IPS-18c (cell line): ENCODE data around the gene MATN4.

Source experiments
- H3K4me3 ChIP-seq: 2 replicates; pipeline ENCODE4 v1.7.0; 2013; ENCODE audit warnings: low read depth, mild to moderate bottlenecking, low read length, moderate library complexity; ENCODE audit not compliant: insufficient read depth
- H3K9me3 ChIP-seq: one replicate; pipeline ENCODE4 v1.6.1; 2013; ENCODE audit warnings: mild to moderate bottlenecking, low read length, moderate library complexity; ENCODE audit not compliant: control insufficient read depth, insufficient read depth

MATN4 gene

DNA sequence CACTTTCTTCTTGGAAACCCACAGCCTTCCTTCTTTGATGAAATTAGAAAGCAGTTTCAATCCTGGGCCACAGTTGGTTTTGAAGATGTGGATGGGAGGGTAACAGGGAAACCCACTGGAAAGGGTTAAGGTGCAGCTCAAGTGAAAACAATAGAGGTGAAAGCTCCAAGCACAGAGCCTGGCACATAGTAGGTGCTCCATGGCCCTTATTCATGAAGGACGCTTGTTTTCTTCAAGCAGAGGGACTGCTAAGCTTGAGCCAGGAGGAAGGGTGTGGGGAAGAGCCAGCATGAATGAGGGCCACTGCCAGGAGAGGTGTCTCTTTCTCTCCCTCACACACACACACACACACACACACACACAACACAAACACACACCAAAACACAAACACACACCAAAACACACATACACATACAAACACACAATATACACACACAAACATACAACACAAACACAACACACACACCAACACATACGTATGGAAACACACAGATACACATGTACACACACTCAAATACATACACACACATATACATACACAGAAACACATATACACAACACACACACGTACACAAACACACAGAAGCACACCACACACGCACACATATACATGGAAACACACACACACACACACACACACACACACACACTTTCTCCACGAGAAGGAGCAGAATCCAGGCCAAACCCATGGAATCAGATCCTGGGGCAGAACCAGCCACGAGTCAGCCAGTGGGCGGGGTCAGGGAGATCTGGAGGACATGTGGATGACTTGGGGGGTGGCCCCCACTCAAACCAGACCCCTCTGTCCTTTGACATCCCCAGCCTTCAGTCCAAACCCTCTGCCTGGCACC is 25.2 kb downstream of the MATN4 start:
- no peaks in the 10 kb centered on the region for H3K9me3 ChIP-seq
- H3K4me3 ChIP-seq: no peak overlapping the region

DNA sequence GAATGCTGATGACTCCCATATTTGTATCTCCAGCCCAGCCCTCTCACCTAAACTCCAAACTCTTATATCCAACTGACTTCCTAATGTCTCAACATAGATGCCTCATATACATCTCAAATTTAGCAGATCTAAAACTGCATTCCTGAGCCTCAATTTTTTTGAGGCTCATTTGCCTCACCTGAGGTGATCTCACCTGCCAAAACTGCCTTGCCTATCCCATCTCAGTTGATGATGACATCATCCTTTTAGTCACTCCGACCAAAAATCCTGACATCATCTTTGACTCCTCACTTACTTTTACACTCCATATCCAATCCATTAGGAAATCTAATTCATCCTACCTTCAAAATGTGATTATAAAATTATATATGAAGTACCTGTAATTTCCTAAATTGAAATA is 28.1 kb downstream of the MATN4 start:
- no peak overlapping the region for H3K4me3 ChIP-seq
- H3K9me3 ChIP-seq: no peaks in the 10 kb centered on the region

DNA sequence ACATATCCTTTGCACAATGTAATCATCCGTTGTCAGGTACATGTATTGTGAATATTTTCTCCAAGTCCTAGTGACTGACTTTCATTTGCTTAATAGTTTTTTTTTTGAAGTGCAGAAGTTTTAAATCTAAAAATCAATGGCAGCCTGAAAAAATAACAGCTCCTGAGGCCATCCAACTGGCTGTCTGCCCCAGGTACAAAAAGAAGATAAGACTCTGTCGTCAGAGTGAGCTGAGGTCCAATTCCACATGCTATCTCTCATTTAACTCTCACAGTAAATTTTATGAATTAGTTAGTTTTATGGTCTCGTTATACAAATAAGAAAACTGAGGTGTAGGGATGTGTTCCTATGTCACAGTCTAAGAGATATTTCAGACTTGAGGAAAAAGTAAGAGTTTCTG is 32.8 kb downstream of the MATN4 start:
- Histone ChIP-seq H3K9me3 (no peaks in the 10 kb centered on the region), H3K4me3 (no peak overlapping the region)

DNA sequence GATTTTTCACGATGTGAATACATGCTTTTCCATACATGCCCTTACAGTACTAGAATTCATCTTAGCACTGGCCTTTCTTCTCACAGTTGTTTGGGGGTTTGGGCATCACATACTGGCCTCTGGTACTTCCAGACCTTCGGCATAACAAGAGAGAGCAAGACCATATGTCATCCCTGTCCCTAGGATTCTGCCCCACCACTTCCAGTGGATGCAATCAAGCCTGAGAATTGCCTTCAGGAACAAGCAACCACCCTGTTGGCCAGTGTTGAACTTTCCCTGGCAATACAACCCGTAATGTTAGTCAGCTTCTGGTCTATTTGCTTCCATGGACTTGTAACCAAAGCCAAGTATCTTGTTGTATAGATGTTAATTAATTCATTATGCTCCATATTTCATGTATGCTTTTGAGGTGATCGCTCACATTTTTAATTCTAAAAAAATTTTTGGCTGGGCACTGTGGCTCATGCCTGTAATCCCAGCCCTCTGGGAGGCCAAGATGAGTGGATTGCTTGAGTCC is 38.3 kb downstream of the MATN4 start:
- Histone ChIP-seq H3K9me3 (no peaks in the 10 kb centered on the region), H3K4me3 (no peak overlapping the region)

DNA sequence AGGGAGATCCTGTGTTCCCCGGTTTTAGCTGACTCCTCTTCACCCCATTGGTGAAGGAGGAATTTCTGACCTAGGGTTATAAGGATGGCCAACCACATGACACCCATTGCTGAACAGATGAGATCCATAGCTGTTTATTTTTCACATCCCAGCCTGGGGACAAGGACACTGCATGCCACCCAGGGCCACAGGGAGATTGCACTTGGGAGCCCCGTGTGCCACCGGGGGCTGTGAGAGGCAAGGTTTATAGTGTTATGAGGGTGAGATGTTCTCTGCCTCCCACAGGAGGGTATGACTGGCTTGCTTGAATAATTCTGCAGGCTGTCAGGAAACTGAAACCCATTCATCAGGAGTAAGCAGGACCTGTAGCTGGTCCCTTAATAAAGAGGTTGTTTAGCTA is 39.0 kb downstream of the MATN4 start:
- Histone ChIP-seq H3K4me3 (no peak overlapping the region), H3K9me3 (no peaks in the 10 kb centered on the region)

DNA sequence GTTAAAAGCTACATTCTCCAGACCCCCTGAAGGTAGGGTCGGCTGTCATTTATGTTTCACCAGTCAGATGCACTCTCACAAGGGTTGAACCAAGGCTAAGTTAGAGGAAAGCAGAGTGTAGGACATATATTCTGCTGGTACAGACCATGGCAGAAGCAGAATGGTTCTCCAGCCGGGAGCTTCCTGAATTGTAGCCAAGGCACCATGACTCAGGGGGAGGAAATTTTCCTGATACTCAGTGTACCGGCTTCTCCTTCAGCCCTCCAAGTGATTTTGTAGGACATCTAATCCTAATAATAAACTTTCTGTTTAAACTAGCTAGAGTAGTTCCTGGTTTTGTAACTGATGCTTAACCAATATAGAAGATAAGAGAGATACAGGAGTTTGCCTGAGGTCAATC is 39.6 kb downstream of the MATN4 start:
- Histone ChIP-seq H3K4me3 (no peak overlapping the region), H3K9me3 (no peaks in the 10 kb centered on the region)

DNA sequence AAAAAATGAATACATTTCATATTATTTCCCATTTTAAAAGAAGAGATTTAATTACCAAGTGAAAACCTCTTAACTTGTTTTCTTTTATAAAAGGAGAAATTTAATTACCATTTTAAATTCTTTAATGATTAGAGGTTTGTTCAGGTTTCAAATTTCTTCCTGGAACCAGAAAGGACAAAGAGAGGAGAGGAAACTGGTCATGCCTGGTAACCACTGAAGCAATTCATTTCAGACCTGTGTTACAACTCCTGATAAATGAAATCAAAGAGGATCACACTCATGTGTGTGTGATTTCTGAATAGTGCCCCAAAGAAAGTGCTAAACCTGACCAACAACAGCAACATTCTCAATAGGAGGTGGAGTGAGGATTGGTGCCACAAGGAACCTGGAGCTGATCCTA is 41.1 kb downstream of the MATN4 start:
- Histone ChIP-seq H3K4me3 (no peak overlapping the region), H3K9me3 (no peaks in the 10 kb centered on the region)

DNA sequence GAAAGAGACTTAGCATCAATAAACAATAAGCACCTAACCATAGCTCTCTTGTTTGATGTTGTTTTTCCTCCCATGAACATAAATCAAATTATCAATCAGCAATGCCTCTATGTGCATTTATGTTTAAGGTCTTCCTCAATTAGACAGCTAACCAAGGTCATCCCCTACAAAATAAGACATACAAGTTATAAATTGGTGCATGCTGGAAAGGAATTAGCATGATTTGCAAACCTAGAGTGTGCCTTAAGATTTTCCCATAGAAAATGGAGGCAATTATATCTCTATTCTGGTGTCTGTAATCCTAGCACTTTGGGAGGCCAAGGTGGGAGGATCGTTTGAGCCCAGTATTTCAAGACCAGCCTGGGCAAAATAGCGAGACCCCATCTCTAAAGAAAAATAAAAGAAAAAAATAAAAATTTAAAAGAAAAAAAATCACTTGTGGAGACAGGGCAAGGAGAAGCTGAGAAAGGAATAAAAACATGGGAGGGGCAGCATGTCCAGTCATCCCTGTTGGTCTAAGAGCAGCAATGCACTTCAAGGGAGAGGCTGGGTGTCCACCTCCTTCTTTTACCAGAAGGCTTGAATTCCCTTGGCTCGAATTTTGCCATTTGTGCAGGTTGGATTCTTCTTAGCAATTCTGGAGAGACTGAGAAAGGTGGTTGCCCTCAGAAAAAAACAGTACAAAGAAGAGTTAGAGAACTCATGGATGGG is 44.4 kb downstream of the MATN4 start:
- Histone ChIP-seq H3K4me3 (no peak overlapping the region), H3K9me3 (no peaks in the 10 kb centered on the region)

DNA sequence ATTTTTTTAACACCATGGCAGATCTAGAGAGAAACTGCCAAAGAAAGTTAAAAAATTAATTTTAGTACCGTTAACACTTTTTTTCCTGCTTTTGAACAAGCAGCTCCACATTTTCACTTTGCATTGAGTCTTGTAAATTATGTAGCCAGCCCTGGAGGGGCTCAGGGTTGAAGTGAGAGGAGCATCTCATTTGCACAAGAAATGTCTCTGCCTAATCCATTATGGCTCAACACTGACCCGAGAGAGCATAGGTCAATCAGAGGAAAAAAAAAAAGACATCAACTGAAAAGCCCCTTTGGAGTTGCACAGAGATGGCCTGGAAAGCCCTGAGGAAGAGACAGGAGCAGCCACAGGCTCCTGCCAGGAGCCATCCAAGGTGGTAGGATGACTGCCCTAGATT is 49.4 kb downstream of the MATN4 start:
- H3K4me3 ChIP-seq: no peak overlapping the region
- no peaks in the 10 kb centered on the region for H3K9me3 ChIP-seq

DNA sequence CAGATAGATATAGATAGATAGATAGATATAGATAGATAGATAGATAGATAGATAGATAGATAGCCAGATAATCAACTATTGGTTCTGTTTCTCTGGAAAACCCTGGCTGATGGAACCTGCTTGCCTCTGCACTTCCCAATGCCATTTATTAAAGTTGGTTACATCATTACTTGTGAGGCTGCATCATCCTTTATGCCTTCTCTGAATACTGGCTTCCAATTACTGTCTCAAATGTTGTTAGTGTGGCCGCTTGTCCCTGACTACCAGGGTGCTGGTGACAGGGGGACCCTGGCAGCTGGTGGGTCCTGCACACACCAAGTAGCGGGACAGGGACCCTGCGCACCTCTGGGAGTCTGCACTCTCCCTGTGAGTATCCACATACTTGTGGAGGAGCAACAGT is 49.8 kb downstream of the MATN4 start:
- no peaks in the 10 kb centered on the region for H3K9me3 ChIP-seq
- H3K4me3 ChIP-seq: no peak overlapping the region

DNA sequence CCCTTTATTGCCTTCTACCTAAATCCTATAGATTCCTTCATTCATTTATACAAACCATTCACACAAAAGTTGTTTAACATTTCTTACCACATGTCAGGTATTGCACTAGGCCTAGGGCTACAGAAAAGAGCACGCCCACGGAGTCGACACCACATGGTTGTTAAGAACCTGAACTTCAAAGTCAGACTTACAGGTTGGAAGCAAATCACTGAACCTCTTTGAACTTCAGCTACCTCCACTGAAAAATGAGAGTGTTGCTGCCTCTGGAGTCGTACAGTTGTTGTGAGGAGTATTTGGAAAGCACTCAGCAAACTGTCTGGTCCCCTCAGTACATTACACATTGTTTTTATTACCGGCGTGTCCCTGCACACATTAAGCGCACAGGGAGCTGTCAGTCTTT is 50.4 kb downstream of the MATN4 start:
- Histone ChIP-seq H3K9me3 (no peaks in the 10 kb centered on the region), H3K4me3 (no peak overlapping the region)

DNA sequence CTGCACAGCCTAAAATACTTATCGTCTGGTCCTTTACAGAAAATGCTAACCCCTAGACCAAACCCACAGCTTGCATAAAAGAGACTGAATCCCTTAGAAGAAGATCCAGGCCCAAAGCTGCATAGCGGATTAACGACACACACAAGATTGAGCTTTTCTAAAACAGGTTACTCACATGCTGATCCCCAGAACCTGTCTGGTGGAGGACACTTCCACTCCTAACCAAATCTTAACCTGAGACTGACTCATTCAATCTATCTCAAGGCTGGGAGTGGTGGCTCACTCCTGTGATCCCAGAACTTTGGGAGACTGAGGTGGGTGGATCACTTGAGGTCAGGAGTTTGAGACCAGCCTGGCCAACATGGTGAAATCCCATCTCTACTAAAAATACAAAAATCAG is 50.9 kb downstream of the MATN4 start:
- H3K4me3 ChIP-seq: no peak overlapping the region
- no peaks in the 10 kb centered on the region for H3K9me3 ChIP-seq

DNA sequence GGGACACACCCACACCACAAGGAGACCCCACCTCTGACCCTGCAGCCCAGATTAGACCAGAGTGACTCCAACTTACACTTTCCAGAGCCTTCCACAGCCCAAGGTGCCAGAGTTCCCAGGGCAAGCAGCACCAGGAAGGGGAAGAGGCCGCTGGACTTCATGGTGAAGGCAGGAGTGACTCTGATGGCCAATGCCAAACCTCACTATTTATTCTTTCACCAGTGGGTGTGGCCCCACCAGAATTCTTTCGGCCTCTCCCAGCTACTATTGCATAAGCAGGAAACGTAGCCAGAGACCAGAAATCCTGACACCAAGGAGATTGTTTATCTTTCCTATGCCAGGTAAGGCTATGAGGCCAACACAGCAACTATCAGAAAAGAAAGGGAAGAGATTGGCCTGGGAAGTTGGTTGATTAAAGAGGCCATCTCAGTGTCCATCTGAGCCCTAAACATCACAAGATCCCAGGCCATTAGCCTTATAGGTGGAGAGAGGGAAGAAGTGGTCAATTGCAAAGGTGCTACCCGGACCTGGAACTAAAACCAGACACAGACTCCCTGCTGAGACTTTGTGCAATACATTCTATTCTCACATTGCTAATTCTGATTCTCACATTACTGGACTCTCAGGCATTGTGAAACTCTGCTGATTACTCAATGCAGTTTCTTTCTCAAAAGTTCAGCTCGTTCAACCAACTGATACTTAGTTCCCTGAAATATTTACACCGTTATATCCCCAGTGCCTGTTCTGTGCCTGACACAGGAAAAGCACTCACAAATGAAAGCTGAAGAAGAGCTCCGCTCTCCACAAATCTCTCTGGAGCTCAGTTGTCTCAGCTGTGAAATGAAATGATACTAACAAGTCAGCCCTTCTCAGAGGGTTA is 53.5 kb downstream of the MATN4 start, which contains the start of gene SLPI:
SLPI (minus strand) TSS at position 182 of the 880 bp plus-strand sequence; CDS start at position 161, 21 bp downstream.
- no peak within 1 kb of the TSS for H3K4me3 ChIP-seq
- no peaks in the 10 kb centered on the region for H3K9me3 ChIP-seq

DNA sequence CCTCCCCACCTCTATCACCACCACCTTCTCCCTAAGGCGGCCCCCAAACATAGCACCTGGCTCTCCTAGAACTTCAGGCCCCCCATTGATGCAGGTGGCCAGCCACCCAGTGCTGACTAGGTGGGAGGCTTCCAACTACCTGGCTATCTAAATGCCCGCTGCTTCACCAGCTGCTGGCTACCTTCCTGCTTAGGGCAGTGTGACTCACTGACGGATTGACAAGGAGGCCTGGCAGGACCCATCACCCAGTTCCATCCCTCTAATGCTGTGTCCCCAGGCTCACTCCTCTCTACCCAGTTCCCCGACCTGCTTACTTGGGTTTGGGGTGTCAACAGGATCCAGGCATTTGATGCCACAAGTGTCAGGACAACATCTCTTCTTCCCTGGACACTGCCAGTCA is 54.8 kb downstream of the MATN4 start:
- H3K4me3 ChIP-seq: no peak overlapping the region
- no peaks in the 10 kb centered on the region for H3K9me3 ChIP-seq

DNA sequence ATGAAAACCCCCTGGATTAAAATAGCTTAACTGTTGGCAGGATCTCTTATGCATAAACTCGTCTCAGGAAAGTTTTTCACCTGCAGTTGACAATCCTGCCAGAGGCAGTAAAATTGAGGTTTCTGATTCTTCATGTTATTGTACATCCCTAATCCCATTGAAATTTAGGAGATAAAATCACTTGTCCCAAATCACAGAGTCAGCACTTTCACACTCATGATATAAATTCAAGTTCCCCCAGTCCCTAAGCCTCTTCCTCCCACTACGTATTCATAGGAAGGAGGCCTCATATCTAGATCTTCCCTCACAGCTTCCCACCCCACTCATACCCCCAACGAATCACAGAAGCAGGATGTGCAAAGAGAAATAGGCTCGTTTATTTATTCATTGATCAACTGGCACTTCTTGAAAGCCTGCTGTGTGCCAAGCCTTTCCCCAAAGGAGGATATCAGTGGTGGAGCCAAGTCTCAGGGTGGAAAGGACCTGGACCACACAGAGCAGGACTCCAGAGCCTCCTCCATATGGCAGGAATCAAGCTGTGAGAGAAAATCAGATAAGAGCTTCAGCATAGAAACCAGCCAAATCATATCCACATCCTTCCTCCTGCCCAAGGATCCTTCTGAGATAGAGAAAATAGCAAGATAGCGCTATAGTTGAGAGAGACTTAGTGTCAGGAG is 56.1 kb downstream of the MATN4 start:
- no peak overlapping the region for H3K4me3 ChIP-seq

DNA sequence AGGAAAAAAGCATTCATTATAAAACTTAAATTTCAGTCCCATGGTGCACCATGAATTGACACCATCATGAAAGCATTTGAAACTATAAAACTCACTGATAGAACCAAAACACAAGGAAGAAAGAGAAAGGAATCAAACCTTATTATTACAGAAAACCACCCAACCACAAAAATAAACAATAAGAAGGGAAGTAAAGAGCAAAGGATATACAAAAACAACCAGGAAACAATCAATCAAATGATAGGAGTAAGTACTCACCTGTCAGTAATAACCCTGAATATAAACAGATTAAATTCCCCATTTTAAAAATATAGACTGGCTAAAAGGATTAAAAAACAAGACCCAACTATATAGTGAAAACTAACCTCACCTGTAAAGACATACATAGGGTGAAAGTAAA is 59.5 kb downstream of the MATN4 start:
- H3K9me3 ChIP-seq: no peaks in the 10 kb centered on the region
- no peak overlapping the region for H3K4me3 ChIP-seq

More for the DNA sequence above, 56.1 kb downstream of the MATN4 start:
- no peaks in the 10 kb centered on the region for H3K9me3 ChIP-seq

DNA sequence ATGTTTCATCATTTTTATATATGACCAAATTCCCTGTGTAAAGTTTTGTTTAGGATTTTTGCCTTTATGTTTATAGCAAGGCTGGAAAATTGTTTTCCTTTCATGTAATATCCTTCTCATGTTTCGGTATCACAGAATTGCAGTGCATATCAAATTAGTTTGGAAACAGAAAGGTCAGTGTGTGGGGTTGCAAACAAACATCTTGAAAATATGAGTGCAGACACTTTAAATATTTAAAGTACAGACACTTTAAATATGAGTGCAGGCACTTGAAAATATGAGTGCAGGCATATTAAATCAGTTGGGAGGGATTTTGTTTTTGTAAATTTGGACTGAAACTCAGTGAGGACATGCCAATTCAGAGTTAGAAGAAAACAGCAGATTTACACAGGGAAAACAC is 60.2 kb downstream of the MATN4 start:
- H3K9me3 ChIP-seq: no peaks in the 10 kb centered on the region
- H3K4me3 ChIP-seq: no peak overlapping the region
